Activated CD8-positive, alpha-beta memory T cell treated with anti-CD3 and anti-CD28 coated beads, Interleukin-2, amount 50 U/mL, for 48 hours (primary cell): ENCODE results near the gene ORAI2.
"Not testable (repeated sequence)": the region's sequence is repeated elsewhere in the genome, so short reads cannot be mapped to it uniquely, and the experiment has no call there.

Source experiments
- DNase-seq: peaks from one replicate; pipeline ENCODE4 v3.0.0-alpha.2; 2020

ORAI2 gene

GRCh38 chr7:102469972-102470825, 36.8 kb downstream of the ORAI2 start:
- no peak for DNase-seq

GRCh38 chr7:102471791-102472125, 38.4 kb downstream of the ORAI2 start:
- DNase-seq = no peak

GRCh38 chr7:102472126-102473041, 39.0 kb downstream of the ORAI2 start:
- no peak for DNase-seq

GRCh38 chr7:102473271-102473991, 40.1 kb downstream of the ORAI2 start:
- DNase-seq = peak; percentile 49

GRCh38 chr7:102474116-102474515, 40.7 kb downstream of the ORAI2 start:
- not testable (repeated sequence) for DNase-seq

GRCh38 chr7:102474736-102475435, 41.5 kb downstream of the ORAI2 start:
- not testable (repeated sequence) for DNase-seq

GRCh38 chr7:102478314-102479208, 45.2 kb downstream of the ORAI2 start, which contains the start of gene POLR2J:
POLR2J (minus strand) TSS chr7:102478922; CDS start chr7:102478860, 62 bp downstream.
- peak; percentile 92 for DNase-seq

- DNase-seq = not testable (repeated sequence)
These were observed 45.8 kb downstream of the ORAI2 start for GRCh38 chr7:102479209-102479584.

- DNase-seq = peak; percentile 58
These were observed 46.7 kb downstream of the ORAI2 start for GRCh38 chr7:102479982-102480637.

- not testable (repeated sequence) for DNase-seq
These were observed 48.6 kb downstream of the ORAI2 start for GRCh38 chr7:102481962-102482361.

- DNase-seq = not testable (repeated sequence)
These were observed 50.9 kb downstream of the ORAI2 start for GRCh38 chr7:102484317-102484716.

- DNase-seq = peak; percentile 82
These were observed 57.2 kb downstream of the ORAI2 start for GRCh38 chr7:102490529-102491075.

GRCh38 chr7:102493220-102493935, 60.0 kb downstream of the ORAI2 start:
- DNase-seq = not testable (repeated sequence)

GRCh38 chr7:102494026-102494425, 60.7 kb downstream of the ORAI2 start:
- not testable (repeated sequence) for DNase-seq

GRCh38 chr7:102494473-102495149, 61.2 kb downstream of the ORAI2 start:
- DNase-seq = not testable (repeated sequence)

- DNase-seq = not testable (repeated sequence)
These were observed 63.5 kb downstream of the ORAI2 start for GRCh38 chr7:102496861-102497260.

GRCh38 chr7:102497308-102497707, 63.9 kb downstream of the ORAI2 start:
- not testable (repeated sequence) for DNase-seq

- DNase-seq = not testable (repeated sequence)
These were observed 64.9 kb downstream of the ORAI2 start for GRCh38 chr7:102498321-102498720.

GRCh38 chr7:102503141-102503540, 69.8 kb downstream of the ORAI2 start:
- DNase-seq = not testable (repeated sequence)
